Gastrocnemius medialis (tissue), 4 donors: ENCODE results near the gene ENOX1. TPM values are rescaled to one million over a fixed set of nuclear protein-coding genes. Genes with fewer than 3 reads are reported as not detected.

Experiments
- ATAC-seq, 2 donors: fragments of 150-250 bp; one replicate each; pipeline ENCODE4 v1.9.1; 2016
- DNase-seq, 2 donors: peaks; one replicate each; pipeline ENCODE4 v3.0.0-alpha.2; 2019
- H3K27ac ChIP-seq, 4 donors: fragments of 200-600 bp; sonication (generic); 1 replicate in 1 of 4; 2 replicates in 3 of 4; pipeline ENCODE4 v1.5.1; 2016 to 2018; ENCODE audit warnings: mild to moderate bottlenecking in 2 of 4, moderate library complexity in 1 of 4
- H3K27me3 ChIP-seq, 3 donors: fragments of 200-600 bp; sonication (generic) in 2 of 3; 1 replicate in 1 of 3; 2 replicates in 2 of 3; pipeline versions ENCODE4 v1.5.1 to v1.6.0; 2016 to 2019; ENCODE audit warnings: mild to moderate bottlenecking in 1 of 3, moderate library complexity in 1 of 3
- H3K36me3 ChIP-seq, 2 donors: fragments of 200-600 bp; sonication (generic) in 1 of 2; one replicate each; pipeline ENCODE4 v1.5.1; 2017 to 2018
- H3K4me1 ChIP-seq, 2 donors: fragments of 200-600 bp; sonication (generic) in 1 of 2; one replicate each; pipeline ENCODE4 v1.5.1; 2016 to 2017; ENCODE audit warnings: mild to moderate bottlenecking in 2 of 2
- H3K4me3 ChIP-seq, 4 donors: fragments of 200-600 bp; sonication (generic) in 3 of 4; 1 replicate in 1 of 4; 2 replicates in 3 of 4; pipeline ENCODE4 v1.5.1; 2016 to 2019; ENCODE audit warnings: mild to moderate bottlenecking in 2 of 4
- H3K9me3 ChIP-seq, 3 donors: fragments of 200-600 bp; sonication (generic) in 2 of 3; 1 replicate in 1 of 3; 2 replicates in 2 of 3; pipeline ENCODE4 v1.5.1; 2016 to 2019
- POLR2A ChIP-seq, 2 donors: fragments of 450-650 bp; IDR thresholded peaks; one replicate each; pipeline ENCODE4 v1.6.1; 2017; ENCODE audit warnings: antibody characterized with exemption in 2 of 2, mild to moderate bottlenecking in 2 of 2, moderate library complexity in 2 of 2
- in situ Hi-C, 4 donors: fragments of 200-750 bp; cut with MboI; loops; one replicate each; pipeline versions ENCODE4 v1.15.0 to v1.8.0; 2017; ENCODE audit warnings: low sequenced_read_pairs in 4 of 4
- intact Hi-C: fragments of 100-400 bp; cut with DNase I; formaldehyde crosslinking; loops from one replicate; pipeline ENCODE4 v1.15.1; 2023; ENCODE audit warnings: low total_unique reads
- total RNA-seq, 4 donors: library from RNA; depleted of rRNA; stranded (reverse); fragments of >200 nt; gene quantifications; one replicate each; pipeline versions ENCODE4 v1.1.0 to v1.2.3, GENCODE V29; 2016
- TF ChIP-seq, protein P1 (sequence below), 5 experiments: fragments of 450-650 bp in 3 of 5; fragments of 200-600 bp in 2 of 5; sonication (generic) in 2 of 5; IDR thresholded peaks in 4 of 5; conservative IDR thresholded peaks in 1 of 5; 1 replicate in 4 of 5; 2 replicates in 1 of 5; pipeline ENCODE4 v1.5.1; 2016 to 2019; ENCODE audit warnings: antibody characterized with exemption in 5 of 5, mild to moderate bottlenecking in 3 of 5, moderate library complexity in 3 of 5

Gene ENOX1
- total RNA-seq, 4 donors from 2014 or later, result 0.46 to 3.5 (median 1.8) TPM

DNA sequence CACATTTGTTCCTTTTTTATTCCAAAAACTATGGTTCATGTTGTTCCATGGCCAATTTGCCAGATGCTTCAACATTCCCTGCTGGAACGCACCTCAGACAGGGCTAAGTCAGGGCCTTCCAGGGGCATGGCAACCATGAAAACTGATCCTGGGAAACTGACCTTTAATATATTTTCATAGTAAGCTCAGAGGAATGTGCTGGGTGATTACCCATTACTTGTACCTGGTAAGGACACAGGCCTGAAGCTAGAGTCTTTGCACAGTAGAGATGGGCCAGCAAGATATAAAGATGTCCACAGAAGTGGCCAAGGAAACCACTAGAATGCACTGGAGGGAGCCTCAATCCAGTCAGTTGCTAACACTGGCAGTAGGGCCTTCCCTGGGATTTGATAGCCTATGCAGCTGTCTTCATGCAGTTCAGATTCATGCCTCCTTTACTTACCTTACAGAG, 353.1 kb downstream of the ENOX1 start:
- H3K4me3 ChIP-seq, result no peak overlapping the region
- H3K36me3 ChIP-seq, result no peaks in the 10 kb centered on the region
- peak; percentile 79 to 83 for DNase-seq
- H3K4me1 ChIP-seq, result peaks cover 36% of the 10 kb centered on the region in 2 donors
- peak overlapping the region; percentile 69 to 83 (median 79) for H3K27ac ChIP-seq
- intact Hi-C loops (loop anchor here (2.0 to 10.0 kb wide), 4 partner anchors 95 to 351 kb away; partner anchors contain the start of gene ENOX1), in situ Hi-C loops (loop anchor here in 1 of 4 donors (10.0 kb wide), 1 partner anchor 99 kb away; no protein-coding TSS in a partner anchor)
- H3K27me3 ChIP-seq, result no peaks in the 10 kb centered on the region
- H3K9me3 ChIP-seq, result no peaks in the 10 kb centered on the region
- peak; percentile 90 for ATAC-seq
- TF ChIP-seq POLR2A (IDR thresholded peaks at IDR 0.05), result no peak
- TF ChIP-seq, protein P1, sequence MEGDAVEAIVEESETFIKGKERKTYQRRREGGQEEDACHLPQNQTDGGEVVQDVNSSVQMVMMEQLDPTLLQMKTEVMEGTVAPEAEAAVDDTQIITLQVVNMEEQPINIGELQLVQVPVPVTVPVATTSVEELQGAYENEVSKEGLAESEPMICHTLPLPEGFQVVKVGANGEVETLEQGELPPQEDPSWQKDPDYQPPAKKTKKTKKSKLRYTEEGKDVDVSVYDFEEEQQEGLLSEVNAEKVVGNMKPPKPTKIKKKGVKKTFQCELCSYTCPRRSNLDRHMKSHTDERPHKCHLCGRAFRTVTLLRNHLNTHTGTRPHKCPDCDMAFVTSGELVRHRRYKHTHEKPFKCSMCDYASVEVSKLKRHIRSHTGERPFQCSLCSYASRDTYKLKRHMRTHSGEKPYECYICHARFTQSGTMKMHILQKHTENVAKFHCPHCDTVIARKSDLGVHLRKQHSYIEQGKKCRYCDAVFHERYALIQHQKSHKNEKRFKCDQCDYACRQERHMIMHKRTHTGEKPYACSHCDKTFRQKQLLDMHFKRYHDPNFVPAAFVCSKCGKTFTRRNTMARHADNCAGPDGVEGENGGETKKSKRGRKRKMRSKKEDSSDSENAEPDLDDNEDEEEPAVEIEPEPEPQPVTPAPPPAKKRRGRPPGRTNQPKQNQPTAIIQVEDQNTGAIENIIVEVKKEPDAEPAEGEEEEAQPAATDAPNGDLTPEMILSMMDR (IDR thresholded peaks at IDR 0.05 in 4 of 5, conservative IDR thresholded peaks at IDR 0.05 in 1 of 5), result peak in 1 of 5 experiments; percentile 6

DNA sequence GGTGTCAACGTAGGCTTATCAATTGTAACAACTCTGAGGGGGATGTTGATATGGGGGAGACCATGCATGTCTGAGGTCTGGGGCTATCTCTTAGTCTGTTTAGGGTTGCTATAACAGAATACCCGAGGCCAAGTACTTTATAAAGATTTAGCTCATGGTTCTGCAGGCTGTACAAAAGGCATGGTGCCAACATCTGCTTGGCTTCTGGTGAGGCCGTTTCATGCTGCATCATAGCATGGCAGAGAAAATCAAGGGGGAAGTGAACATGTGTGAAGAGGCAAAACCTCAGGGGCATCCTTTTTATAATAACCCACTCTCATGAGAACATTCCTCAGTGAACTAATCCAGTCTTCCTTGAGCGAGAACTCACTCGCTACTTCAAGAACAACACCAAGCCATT, 353.8 kb downstream of the ENOX1 start:
- Histone ChIP-seq H3K9me3 (no peaks in the 10 kb centered on the region), H3K4me3 (no peak overlapping the region), H3K27me3 (no peaks in the 10 kb centered on the region), H3K36me3 (no peaks in the 10 kb centered on the region), H3K27ac (peak overlapping the region; percentile 69 to 83 (median 79)), H3K4me1 (peaks cover 36% of the 10 kb centered on the region in 2 donors)
- peak in 1 of 2 donors; percentile 52 for DNase-seq
- peak; percentile 2 to 7 for ATAC-seq
- in situ Hi-C loops, result loop anchor here in 1 of 4 donors (10.0 kb wide), 1 partner anchor 98 kb away; no protein-coding TSS in a partner anchor
- intact Hi-C loops, result loop anchor here (2.0 to 10.0 kb wide), 4 partner anchors 94 to 352 kb away; partner anchors contain the start of gene ENOX1
- TF ChIP-seq, protein P1 (IDR thresholded peaks at IDR 0.05 in 4 of 5, conservative IDR thresholded peaks at IDR 0.05 in 1 of 5), result no peak
- TF ChIP-seq POLR2A (IDR thresholded peaks at IDR 0.05), result no peak

DNA sequence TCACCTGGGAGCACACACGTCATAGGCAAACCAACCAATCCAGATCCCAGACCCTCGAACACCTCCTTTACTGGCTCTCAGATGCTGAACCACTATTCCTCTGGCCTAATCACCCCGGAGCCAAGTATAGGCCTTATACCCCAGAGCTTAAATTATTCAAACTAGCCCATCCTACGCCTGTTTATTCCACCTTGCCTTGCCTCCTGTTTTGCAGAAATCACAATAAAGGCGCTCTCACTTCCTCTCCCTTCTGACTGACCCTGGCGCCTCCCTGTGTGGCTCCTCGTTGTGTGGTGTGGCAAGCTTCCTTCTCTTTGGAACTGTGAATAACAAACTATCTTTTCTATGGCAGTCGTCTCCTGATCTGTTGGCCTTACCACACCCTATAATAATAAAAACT, 354.9 kb downstream of the ENOX1 start:
- ATAC-seq, result no peak
- Histone ChIP-seq H3K4me3 (no peak overlapping the region), H3K27ac (peak overlapping the region; percentile 47 to 83 (median 66)), H3K4me1 (peaks cover 36% of the 10 kb centered on the region in 2 donors), H3K27me3 (no peaks in the 10 kb centered on the region), H3K9me3 (no peaks in the 10 kb centered on the region), H3K36me3 (no peaks in the 10 kb centered on the region)
- DNase-seq, result no peak
- intact Hi-C loops (loop anchor here (1.0 to 10.0 kb wide), 5 partner anchors 20 to 353 kb away; partner anchors contain the start of gene ENOX1), in situ Hi-C loops (loop anchor here in 1 of 4 donors (10.0 kb wide), 1 partner anchor 97 kb away; no protein-coding TSS in a partner anchor)
- TF ChIP-seq, protein P1 (IDR thresholded peaks at IDR 0.05 in 4 of 5, conservative IDR thresholded peaks at IDR 0.05 in 1 of 5), result no peak
- TF ChIP-seq POLR2A (IDR thresholded peaks at IDR 0.05), result no peak

DNA sequence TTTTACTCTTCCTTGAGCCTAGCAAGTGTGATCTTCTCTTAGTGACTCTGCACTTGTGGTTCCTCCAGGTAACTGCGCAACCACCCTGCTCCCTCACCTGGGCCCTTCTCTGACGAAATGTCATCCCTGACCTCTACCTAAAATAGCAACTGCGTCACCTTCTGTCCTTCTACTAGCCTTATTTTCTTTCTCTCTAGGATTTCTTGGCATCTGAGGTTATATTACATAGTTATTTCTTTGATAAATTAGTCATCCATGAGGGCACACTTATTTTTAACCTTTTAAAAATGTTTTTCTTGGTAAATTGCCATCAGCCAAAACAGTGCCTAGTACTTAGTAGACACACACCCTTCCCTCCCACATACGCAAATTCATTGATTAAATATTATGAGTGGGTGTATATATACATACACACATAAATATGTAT, 355.5 kb downstream of the ENOX1 start:
- peak; percentile 49 to 67 for ATAC-seq

More for the DNA sequence above, 355.5 kb downstream of the ENOX1 start:
- Histone ChIP-seq H3K27me3 (no peaks in the 10 kb centered on the region), H3K4me3 (no peak overlapping the region), H3K36me3 (no peaks in the 10 kb centered on the region), H3K4me1 (peaks cover 36% of the 10 kb centered on the region in 2 donors), H3K27ac (peak overlapping the region; percentile 55 to 83 (median 71)), H3K9me3 (no peaks in the 10 kb centered on the region)
- intact Hi-C loops, result loop anchor here (1.0 to 10.0 kb wide), 4 partner anchors 19 to 353 kb away; partner anchors contain the start of gene ENOX1
- peak; percentile 64 to 71 for DNase-seq
- in situ Hi-C loops, result loop anchor here in 1 of 4 donors (10.0 kb wide), 1 partner anchor 97 kb away; no protein-coding TSS in a partner anchor
- TF ChIP-seq, protein P1 (IDR thresholded peaks at IDR 0.05 in 4 of 5, conservative IDR thresholded peaks at IDR 0.05 in 1 of 5), result no peak
- peak in 1 of 2 donors; percentile 42 for TF ChIP-seq POLR2A (IDR thresholded peaks at IDR 0.05)
